BE2C (cell line): ENCODE data around the gene MPDZ.

ENCODE experiments used
- DNase-seq: peaks from one replicate; pipeline ENCODE4 v3.0.0-alpha.2; 2020
- H3K27me3 ChIP-seq: fragments of 250-450 bp; sonication (Bioruptor Pico); 2 replicates; pipeline ENCODE4 v1.5.1; 2020; ENCODE audit warnings: mild to moderate bottlenecking
- H3K36me3 ChIP-seq: fragments of 250-450 bp; sonication (Bioruptor Pico); 2 replicates; pipeline ENCODE4 v1.5.1; 2020; ENCODE audit warnings: mild to moderate bottlenecking
- H3K4me1 ChIP-seq: fragments of 250-450 bp; sonication (Bioruptor Pico); 2 replicates; pipeline ENCODE4 v1.5.1; 2020
- H3K4me3 ChIP-seq: 2 replicates; pipeline ENCODE4 v1.5.1; 2011; ENCODE audit warnings: low read depth, low read length
- H3K9me3 ChIP-seq: fragments of 250-450 bp; sonication (Bioruptor Pico); 2 replicates; pipeline ENCODE4 v1.5.1; 2020
- TF ChIP-seq, protein P1 (sequence below): IDR thresholded peaks from 2 replicates; pipeline ENCODE4 v1.5.1; 2012; ENCODE audit warnings: mild to moderate bottlenecking, low read depth, low read length

Gene MPDZ

DNA sequence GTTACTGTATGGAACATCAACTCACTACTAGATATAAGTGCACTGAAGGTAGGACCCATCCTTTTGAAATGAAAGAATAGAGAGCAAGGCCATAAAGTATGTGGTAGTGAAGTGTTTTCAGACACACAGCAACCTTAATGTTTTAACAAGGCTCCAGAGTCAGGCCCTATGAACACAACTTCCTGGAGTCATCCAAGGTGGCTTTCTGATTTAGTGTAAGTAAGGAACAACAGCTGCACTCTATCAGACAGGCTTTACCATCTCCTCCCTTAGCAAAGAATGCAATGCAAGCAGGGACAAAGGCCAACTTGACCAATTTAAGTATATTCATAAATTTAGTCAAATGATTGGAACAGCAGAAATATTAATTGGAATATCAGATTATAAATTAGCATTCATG, 90.1 kb downstream of the MPDZ start:
- Histone ChIP-seq H3K4me1 (no peaks in the 10 kb centered on the region), H3K9me3 (no peaks in the 10 kb centered on the region), H3K27me3 (no peaks in the 10 kb centered on the region), H3K36me3 (peaks cover 26% of the 10 kb centered on the region), H3K4me3 (no peak overlapping the region)
- DNase-seq, result no peak
- TF ChIP-seq, protein P1, sequence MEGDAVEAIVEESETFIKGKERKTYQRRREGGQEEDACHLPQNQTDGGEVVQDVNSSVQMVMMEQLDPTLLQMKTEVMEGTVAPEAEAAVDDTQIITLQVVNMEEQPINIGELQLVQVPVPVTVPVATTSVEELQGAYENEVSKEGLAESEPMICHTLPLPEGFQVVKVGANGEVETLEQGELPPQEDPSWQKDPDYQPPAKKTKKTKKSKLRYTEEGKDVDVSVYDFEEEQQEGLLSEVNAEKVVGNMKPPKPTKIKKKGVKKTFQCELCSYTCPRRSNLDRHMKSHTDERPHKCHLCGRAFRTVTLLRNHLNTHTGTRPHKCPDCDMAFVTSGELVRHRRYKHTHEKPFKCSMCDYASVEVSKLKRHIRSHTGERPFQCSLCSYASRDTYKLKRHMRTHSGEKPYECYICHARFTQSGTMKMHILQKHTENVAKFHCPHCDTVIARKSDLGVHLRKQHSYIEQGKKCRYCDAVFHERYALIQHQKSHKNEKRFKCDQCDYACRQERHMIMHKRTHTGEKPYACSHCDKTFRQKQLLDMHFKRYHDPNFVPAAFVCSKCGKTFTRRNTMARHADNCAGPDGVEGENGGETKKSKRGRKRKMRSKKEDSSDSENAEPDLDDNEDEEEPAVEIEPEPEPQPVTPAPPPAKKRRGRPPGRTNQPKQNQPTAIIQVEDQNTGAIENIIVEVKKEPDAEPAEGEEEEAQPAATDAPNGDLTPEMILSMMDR, result no peak

DNA sequence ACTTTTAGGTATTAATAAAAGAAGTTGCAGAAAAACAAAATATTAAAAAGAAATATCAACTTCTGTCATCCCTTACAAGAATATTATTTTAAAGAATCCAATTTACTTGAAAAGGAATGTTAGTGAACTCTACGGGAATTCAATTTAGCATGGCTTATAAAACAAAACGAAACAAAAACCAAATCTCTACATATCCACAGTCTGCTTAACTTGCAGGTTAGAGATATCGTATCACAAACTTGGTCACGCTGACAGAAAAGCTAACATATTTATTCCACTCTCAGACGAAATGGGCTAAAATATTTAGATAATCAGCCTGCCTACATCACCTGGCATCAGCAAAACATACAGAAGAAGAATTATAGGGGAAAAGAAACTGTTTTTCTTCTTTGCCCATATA, 92.7 kb downstream of the MPDZ start:
- TF ChIP-seq, protein P1, result no peak
- Histone ChIP-seq H3K9me3 (no peaks in the 10 kb centered on the region), H3K4me3 (no peak overlapping the region), H3K27me3 (no peaks in the 10 kb centered on the region), H3K4me1 (no peaks in the 10 kb centered on the region), H3K36me3 (peaks cover 27% of the 10 kb centered on the region)
- DNase-seq, result no peak

DNA sequence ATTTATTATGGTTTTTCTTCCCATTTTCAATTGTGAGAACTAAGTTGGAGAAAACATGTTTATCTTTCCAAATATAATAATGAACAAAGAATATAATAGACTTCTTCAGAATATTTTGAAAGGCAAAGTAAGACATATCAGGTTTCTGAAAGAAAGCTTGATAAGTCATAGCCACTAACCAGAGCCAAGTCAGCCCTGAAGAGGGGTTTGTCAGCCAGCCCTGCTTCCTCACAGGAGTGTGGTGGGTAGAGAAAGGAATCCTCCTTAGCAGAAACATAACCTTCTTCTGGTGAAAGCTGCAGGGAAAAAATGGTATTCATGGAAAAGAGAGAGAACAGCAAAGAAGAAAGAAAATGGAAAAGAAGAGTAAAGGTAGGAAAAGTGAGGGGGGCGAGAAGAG, 93.4 kb downstream of the MPDZ start:
- Histone ChIP-seq H3K4me1 (no peaks in the 10 kb centered on the region), H3K4me3 (no peak overlapping the region), H3K27me3 (no peaks in the 10 kb centered on the region), H3K36me3 (peaks cover 20% of the 10 kb centered on the region), H3K9me3 (no peaks in the 10 kb centered on the region)
- TF ChIP-seq, protein P1, result no peak
- no peak for DNase-seq

DNA sequence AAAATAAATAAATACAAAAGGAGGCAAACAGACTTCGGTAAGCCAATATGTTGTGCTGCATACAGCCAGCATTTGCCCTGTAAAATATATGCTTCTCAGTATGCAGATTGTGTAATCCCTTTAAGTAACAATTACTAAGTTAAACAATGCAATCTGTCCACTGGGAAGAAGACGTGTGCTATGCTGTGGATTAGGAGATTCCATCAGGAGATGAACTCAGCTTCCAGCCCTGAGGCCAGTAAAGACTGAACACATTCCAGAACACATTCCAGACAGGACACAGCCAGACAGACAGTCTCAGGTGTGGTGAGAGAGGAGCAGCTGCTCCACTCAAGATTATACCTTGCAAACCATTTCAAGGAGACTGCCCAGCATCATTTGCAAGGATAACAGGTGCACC, 97.8 kb downstream of the MPDZ start:
- DNase-seq, result no peak

DNA sequence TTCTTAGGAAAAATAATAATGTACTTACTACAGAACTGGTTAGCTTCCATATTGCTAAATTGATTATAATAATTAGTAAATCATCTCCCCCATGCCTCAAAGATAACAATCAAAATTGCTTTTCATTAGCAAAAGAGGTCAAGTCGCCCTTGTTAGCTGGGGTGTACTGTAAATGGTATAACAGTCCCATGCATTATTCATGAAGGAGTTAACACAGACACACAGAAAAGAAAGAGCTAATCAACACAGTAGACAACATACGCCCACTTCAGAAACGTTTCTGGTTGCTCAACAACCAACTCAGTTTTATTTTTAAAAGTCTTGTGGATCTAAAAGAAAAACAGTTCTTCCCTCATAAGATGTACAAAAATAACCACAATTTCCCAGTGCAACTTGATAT, 100.2 kb downstream of the MPDZ start:
- H3K27me3 ChIP-seq, result no peaks in the 10 kb centered on the region
- no peak overlapping the region for H3K4me3 ChIP-seq
- H3K9me3 ChIP-seq, result no peaks in the 10 kb centered on the region
- no peak for DNase-seq
- no peaks in the 10 kb centered on the region; the same call in 1 of the 2 replicates for H3K4me1 ChIP-seq
- TF ChIP-seq, protein P1, result no peak
- H3K36me3 ChIP-seq, result peaks cover 6% of the 10 kb centered on the region; the same call in 1 of the 2 replicates

More for the DNA sequence above, 97.8 kb downstream of the MPDZ start:
- H3K27me3 ChIP-seq, result no peaks in the 10 kb centered on the region
- H3K4me1 ChIP-seq, result no peaks in the 10 kb centered on the region; the same call in 1 of the 2 replicates
- H3K36me3 ChIP-seq, result peaks cover 6% of the 10 kb centered on the region; the same call in 1 of the 2 replicates
- TF ChIP-seq, protein P1, result no peak
- no peaks in the 10 kb centered on the region for H3K9me3 ChIP-seq
- no peak overlapping the region for H3K4me3 ChIP-seq

DNA sequence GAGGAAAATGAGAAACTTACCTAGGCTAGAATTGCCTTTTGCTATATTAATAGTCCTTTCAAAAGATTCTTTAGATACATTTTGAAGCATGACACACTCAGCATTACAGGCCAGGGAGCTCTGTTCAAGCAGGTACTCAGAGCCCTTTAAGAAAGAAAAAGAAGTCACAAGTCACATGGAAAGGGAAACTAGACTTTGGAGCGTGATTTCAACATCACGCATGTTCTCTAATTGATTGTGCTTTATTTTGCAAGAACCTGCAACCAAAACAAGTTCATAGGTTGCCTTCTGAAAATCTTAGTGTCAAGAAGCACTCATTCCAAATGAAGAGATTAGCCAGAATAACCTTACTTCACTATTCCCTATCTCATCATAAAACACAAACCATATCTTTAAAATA, 103.8 kb downstream of the MPDZ start:
- DNase-seq, result no peak
- Histone ChIP-seq H3K36me3 (peaks cover under 1% of the 10 kb centered on the region; the same call in 1 of the 2 replicates), H3K4me3 (no peak overlapping the region), H3K9me3 (no peaks in the 10 kb centered on the region), H3K27me3 (no peaks in the 10 kb centered on the region), H3K4me1 (no peaks in the 10 kb centered on the region; the same call in 1 of the 2 replicates)
- TF ChIP-seq, protein P1, result no peak
